HG03565 (cell line): Measurements from ENCODE around the gene KIAA2012.
"Not testable (repeated sequence)": the region's sequence is repeated elsewhere in the genome, so short reads cannot be mapped to it uniquely, and the experiment has no call there.

ENCODE experiments used
- ATAC-seq: cut with Tn5 transposase; IDR thresholded peaks from one replicate; pipeline ENCODE4 v1.9.1; 2021; ENCODE audit warnings: mild to moderate bottlenecking, moderate library complexity; ENCODE audit not compliant: unreplicated experiment

The KIAA2012 gene

DNA sequence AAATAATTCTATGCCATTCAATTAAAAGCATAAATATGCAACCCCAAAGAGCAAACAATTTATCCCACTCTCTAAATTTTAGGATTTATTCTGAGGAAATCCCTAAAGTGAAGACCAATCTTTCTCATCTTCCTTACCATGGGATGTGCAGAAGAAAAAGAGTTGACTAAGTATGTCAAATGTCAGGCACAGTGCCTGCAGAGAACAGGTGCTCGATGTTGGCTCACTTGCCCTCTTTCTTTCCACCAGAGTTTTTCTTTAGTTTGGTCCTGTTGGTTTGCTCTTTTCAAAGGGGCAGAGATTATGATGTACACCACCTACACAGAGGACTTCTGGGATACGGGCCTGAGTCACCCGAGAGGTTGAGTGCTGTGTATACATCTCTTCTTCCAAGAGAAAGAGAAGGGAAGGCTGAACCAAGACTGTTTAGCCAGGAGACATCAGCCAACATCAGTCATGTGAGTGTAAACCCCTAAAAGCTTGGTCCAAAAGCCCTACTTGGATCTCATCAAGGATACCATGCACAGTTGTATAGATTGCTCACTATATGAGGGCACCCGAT lies 113.7 kb downstream of the KIAA2012 start:
- no peak for ATAC-seq

DNA sequence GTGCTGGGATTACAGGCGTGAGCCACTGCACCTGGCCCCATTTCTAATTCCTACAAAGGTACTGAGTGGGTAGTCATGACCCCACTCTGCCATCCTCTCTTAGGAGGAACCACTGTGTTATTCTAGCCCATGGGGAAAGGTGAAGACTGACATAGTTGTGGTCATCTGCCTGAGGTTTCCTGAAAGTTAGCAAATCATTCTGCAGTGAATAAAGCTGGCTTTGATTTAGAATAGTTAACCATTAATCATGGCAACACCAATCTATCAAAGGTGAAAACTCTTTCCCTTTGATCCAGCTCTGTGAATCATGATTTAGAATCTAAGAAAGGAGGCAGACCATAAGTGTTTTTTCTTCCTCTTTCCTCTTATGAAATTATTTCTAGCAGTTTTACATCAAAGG lies 114.5 kb downstream of the KIAA2012 start:
- ATAC-seq, result no peak

DNA sequence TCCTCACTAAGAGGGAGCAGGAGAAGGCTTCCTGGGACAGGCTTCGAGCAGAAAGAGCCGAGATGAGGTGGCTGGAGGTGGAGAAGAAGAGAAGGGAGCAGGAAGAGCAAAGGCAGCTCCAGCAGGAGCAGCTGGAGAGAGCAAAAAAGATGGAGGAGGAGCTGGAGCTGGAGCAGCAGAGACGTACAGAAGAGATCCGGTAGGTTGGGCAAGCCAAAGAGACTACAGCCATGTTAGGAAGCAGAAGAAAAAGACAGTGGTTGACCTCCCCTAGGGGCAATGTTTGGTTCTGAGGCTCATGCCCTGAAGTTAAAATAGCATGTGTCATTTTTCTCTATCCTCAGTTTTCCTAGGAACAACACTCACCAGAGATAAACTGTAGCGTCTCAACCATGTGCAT lies 120.2 kb downstream of the KIAA2012 start:
- ATAC-seq, result no peak

DNA sequence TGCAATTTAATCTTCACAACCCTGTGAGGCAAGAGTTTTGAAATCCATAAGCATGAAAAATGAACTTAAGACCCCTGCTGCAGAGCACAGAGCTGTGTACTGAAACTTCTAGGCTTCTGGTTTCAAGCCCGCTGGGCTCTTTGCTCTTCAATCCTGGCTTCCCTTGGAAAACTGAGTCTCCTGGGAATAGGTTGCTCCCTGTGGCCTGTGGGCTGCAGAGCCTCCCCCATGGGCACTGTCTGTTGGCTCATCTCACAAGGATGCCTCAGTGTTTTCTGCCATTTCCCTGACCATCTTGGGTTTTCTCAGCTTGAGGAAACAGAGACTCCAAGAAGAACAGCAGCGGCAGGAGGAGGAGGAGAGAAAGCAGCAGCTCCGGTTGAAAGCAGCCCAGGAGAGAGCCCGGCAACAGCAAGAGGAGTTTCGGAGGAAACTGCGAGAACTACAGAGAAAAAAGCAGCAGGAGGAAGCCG lies 120.9 kb downstream of the KIAA2012 start:
- no peak for ATAC-seq

DNA sequence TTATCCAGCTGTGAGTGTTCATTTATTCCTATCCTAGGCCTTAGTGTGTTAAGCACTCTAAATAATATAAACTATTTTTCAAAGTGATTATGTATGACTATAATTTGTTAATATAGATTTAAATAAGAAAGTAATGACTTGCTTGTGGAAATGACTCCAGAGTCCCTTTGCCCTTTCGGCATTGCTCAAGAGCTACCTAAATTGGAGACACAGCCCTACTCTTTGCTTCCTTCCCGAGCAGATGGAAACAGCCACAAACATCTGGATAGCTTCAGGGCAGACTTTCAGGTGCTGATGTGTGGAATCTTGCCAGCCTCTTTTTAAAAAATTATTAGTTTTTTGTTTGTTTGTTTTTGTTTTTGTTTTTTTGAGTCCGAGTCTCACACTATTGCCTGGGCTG lies 121.4 kb downstream of the KIAA2012 start:
- ATAC-seq, result no peak

DNA sequence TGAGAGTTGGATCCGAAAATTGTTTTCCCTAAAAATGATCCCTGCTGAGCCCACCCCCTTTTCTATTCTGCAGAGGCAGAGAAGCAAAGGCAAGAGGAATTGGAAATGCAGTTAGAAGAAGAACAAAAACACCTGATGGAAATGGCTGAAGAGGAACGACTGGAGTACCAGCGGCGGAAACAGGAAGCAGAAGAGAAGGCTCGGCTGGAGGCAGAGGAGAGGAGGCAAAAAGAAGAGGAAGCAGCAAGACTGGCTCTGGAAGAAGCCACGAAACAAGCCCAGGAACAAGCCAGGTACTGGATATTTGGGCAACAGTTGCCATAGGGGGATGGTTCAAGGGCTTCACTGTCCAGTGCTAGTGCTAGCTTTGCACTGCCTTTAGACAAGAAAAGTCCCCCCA lies 123.7 kb downstream of the KIAA2012 start:
- no peak for ATAC-seq

DNA sequence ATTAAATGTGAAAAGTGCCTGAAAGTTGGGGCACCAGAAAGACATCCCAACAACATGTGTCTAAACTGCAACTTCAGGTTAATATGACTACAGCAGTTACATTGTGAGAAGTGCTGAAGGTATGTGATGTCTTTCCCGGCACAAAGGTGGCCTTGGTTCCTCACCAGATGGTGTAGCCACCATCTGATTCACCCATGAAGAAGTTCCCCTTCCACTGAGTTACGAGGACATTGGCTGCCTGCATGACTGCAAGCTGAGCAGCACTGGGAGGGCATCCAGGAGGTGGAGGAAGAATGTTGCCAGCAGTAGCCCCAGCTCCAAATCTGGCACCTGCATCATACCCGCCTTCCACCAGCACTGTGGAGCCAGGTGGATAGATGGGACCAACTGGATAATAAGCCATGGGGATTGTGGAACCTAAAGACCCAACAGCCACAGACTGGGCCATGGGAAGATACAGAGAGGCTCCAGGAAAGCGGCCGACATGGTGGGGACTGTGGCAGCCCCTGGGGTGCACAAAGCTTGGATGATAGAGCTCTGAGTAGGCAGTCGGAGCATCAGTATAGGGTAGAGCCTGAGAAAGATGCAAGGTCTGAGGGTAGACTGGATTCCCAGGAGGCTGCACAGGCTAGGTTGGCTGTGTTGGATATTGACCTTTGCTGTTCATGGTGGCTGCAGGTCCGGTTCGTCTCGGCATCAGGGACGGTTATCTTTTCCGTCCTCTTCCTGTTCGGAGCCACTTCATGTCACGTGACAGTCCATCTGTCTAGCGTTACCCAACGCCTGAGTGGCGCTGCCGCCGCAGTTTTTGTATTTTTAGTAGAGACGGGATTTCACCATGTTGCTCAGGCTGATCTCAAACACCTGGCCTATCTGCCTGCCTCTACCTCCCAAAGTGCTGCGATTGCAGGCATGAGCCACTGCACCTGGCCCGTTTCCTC lies 128.4 kb downstream of the KIAA2012 start:
- no peak for ATAC-seq

DNA sequence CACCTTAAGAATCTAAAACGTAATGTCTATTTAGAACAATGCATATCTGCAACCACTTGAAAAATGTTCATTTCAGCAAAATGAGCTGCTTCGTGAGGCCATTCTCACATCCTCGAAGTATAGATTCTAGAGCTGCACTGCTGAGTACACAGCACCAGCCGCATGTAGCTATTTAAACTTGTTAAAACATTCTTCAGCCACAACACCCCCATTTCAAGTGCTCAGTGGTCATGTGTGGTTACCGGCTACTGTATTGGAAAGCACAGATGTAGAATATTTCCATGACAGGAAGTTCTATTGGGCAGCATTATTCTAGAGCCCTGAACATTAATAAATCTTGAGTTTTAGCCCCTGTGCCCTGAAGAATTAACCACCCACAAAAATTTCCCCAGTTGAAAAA lies 130.3 kb downstream of the KIAA2012 start:
- ATAC-seq, result no peak

DNA sequence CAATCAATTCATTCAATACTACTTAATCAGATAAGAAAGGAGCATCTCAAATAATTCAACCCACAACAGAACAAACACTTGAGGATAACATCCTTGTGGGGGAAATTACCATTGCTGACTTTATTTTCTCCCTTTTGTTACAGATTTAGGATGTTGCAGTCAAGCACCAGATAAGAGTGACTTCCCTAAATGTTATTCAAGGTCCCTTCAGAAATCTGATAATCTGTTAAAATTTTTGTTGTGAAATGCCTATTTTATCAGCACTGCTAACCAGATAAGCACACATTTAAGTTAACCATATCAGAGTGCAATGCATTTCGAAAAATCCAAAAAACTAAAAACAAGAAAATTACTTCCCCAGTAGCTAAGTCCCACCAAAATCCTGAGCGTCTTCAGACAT lies 131.8 kb downstream of the KIAA2012 start:
- ATAC-seq, result no peak

DNA sequence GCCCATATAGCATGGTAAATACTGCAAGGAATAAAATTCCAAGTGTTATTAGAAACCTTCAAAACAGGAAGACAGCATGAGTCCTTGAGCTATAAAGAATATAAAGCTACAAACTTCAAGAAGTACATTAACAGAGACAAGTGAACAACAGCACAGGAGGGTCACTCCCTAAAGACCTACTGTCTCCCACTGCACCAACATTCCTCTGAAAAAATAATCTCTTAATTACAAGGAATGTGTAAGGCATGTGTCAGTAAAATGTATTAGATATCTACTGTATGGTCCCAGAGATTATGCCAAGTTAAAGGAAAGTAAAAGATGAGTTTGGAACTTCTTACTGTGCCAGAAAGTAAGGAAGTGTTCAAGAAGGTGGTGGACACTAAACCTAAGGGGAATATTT lies 135.5 kb downstream of the KIAA2012 start:
- ATAC-seq, result no peak

DNA sequence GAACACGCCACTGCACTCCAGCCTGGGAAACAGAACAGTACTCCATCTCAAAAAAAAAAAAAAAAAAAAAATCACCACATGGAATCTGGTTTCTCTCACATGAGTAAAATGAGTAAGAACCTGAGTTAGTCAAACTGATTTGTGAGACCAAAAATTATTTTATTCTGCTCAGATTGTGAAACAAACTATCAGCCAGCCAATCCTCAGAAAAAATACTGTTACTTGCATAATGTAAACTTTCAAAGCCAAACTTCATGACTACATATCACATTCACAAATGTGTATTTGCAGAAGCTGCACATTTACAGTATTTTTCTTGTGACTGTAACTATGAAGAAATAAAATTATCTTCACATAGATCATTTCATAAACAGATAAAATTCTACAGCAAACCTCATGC lies 142.1 kb downstream of the KIAA2012 start:
- ATAC-seq, result no peak

DNA sequence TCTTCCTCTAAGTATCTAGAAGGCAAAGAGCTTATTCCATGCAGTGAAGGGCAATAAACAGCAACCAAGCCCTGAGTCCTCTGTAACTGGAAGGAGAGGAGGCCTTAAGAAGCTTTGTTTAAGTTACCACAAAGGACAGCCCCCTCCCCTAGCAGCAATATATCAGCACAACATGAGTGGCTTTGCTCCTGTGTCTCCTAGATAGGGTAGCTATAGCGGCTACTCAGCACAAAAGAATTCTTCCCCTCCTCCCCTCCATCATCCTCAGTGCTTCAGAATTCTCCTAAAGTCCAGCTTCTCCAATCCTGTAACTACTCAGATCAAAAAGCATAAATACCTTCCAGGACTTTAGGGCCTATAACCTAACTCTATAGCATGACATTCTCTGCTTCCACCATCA lies 148.8 kb downstream of the KIAA2012 start:
- ATAC-seq, result no peak

DNA sequence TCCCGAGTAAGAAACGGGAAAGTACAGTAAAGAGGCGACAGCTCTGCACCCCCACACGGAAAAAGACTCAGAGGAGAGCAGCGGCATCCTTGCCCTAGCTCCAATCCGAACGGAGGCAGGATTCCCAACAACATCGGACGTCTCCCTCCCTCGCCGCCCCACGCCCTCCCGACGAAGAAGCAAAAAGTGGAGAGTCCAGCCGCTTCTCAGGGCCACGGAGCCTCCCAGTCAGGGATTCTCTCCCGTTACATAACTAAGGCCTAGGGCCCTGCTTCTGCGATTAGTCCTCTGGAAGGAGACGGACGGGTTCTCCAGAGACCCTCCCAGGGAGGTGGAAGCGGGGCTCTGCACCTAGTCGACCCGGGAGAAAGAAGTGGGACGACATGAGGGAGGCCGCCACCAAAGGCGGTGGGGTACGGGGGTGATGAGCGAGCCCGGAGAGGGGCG lies 164.8 kb downstream of the KIAA2012 start:
- ATAC-seq, result peak; percentile 29

DNA sequence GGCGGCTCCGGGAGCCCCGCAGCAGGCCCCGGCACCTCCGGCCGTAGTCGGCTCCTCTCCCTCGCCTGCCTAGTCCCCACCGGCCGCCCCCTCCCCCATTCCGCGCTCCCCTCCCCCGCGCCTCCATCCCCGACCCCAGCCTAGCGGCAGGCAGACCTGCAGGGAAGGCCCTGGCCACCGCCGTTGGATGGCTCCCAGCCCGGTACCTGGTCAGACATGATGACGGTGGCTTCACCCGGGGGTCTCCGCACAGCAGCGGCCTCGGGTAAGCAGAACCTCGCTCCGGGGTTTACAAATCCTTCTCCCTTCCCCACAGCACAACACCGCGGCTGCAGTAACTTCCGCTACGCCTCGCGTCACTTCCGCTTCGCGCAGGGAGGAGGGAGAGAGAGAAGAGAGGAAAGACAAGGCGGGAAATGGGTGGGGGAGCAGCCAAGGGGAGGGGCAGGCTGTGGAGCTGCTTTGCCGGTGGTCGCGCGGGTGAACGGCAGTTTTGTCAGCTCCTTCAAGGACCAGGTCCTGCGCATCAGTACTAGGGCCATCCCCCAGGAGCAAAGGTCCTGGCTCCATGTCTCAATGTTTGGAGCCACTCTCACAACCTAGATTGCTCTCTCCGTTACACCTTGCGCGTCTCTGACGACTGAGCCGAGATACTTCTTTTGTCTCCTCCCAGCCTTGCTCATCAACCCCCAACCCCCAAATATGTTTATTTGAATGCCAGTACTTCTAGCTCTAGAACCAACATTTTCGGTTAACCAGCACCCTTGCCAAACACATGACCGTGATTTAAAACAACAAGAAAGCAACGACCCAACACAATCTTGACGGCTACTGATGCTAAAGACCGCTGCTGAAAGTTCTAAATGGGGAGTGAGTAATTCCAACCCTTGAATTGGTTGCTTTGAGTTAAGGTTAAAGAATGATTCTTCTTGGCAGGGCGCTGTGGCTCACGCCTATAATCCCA lies 165.5 kb downstream of the KIAA2012 start, which contains the start of gene SUMO1:
Gene SUMO1, minus strand, starts transcription at position 364 of the 964 bp plus-strand sequence. Its CDS starts 146 bp downstream, at position 218.
- peak; percentile 88 for ATAC-seq

DNA sequence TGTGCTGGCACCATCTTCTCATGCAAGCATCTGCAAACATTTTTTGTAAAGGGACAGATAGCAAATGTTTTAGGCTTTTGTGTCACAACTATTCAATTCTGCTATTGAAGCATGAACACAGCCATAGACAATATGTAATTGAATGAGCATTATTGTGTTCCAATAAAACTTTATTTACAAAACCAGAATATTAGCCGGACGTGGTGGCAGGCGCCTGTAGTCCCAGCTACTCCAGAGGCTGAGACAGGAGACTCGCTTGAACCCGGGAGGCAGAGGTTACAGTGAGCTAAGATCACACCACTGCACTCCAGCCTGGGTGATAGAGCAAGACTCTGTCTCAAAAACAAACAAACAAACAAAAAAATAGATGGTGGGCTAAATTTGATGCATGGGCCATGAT lies 174.7 kb downstream of the KIAA2012 start:
- ATAC-seq, result not testable (repeated sequence)

DNA sequence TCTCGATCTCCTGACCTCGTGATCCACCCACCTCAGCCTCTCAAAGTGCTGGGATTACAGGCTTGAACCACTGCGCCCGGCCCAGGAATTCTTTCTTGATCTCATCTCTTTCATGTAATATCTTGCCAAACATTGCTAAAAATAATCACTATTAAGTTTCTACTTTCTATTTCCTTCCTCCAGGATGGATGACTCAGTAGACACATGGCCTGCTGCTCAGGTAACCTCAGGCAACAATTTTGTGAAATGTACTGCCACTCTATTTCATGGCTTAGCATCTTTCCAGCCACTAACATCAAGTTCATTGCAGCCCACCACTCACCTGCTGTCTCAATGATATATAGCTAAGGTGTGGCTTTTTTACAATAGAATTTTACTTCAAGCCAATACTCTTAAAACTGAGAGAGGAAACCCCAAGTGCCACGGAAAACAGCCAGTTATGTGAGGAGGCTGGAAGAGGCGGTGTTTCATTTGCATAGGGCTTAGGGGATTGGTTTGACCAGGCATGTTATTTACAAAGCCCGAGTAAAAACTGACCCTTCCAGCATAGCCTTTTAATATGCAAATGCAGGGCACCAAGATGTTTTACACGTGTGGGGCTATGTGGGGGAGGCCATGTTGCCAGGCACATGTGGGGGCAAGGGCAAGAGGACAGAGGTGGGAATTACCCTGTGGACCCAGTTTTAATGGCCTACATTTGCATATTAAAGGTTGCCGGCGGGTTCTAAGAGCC lies 176.6 kb downstream of the KIAA2012 start:
- no peak for ATAC-seq

DNA sequence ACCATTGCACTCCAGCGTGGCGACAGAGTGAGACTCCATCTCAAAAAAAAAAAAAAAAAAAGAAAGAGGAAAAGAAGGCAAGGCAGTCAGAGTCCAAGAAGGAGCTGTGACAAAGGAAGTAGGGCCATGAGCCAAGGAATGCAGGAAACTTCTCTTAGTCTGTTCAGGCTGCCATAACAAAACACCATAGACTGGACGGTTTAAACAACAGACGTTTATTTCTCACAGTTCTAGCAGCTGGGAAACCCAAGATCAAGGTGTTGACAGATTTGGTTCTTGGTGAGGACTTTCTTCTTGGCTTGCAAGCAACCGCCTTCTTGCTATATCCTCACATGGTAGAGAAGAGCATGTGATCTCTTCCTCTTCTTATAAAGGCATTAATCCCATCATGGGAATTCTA lies 178.4 kb downstream of the KIAA2012 start:
- no peak for ATAC-seq
